Gastroesophageal sphincter (tissue), 4 donors: ENCODE data around the gene SPEN. TPM values are rescaled to one million over a fixed set of nuclear protein-coding genes. Genes with fewer than 3 reads are reported as not detected.

Experiments used
- ATAC-seq: fragments of 150-250 bp; one replicate; pipeline ENCODE4 v1.9.1; 2016; ENCODE audit warnings: mild to moderate bottlenecking, moderate library complexity
- H3K27ac ChIP-seq, 4 donors: fragments of 200-600 bp; sonication (generic) in 3 of 4; 1 replicate in 3 of 4; 2 replicates in 1 of 4; pipeline ENCODE4 v1.5.1; 2016 to 2019
- H3K27me3 ChIP-seq: fragments of 200-600 bp; sonication (generic); one replicate; pipeline ENCODE4 v1.5.1; 2019
- H3K36me3 ChIP-seq, 2 donors: fragments of 200-600 bp; sonication (generic); one replicate each; pipeline ENCODE4 v1.5.1; 2019; ENCODE audit warnings: control low read depth in 1 of 2
- H3K4me1 ChIP-seq, 3 donors: fragments of 200-600 bp; sonication (generic); 1 replicate in 2 of 3; 2 replicates in 1 of 3; pipeline ENCODE4 v1.5.1; 2016 to 2019; ENCODE audit warnings: control low read depth in 2 of 3
- H3K4me3 ChIP-seq, 2 donors: fragments of 200-600 bp; sonication (generic); one replicate each; pipeline ENCODE4 v1.5.1; 2019; ENCODE audit warnings: mild to moderate bottlenecking in 1 of 2, moderate library complexity in 1 of 2
- H3K9me3 ChIP-seq, 3 donors: fragments of 200-600 bp; sonication (generic); one replicate each; pipeline ENCODE4 v1.5.1; 2017 to 2019; ENCODE audit warnings: control low read depth in 2 of 3
- CTCF ChIP-seq, 4 experiments: fragments of 200-600 bp in 2 of 4; fragments of 450-650 bp in 2 of 4; sonication (generic) in 1 of 4; IDR thresholded peaks; one replicate each; pipeline ENCODE4 v1.5.1; 2017 to 2019; ENCODE audit warnings: antibody characterized with exemption in 4 of 4, mild to moderate bottlenecking in 2 of 4, moderate library complexity in 2 of 4
- EP300 ChIP-seq: sonication (generic); formaldehyde crosslinking; IDR thresholded peaks from one replicate; pipeline ENCODE4 v1.6.1; 2017; ENCODE audit warnings: antibody characterized with exemption, mild to moderate bottlenecking
- POLR2A ChIP-seq, 2 donors: fragments of 450-650 bp; IDR thresholded peaks; one replicate each; pipeline ENCODE4 v1.6.1; 2017; ENCODE audit warnings: antibody characterized with exemption in 2 of 2, mild to moderate bottlenecking in 2 of 2, moderate library complexity in 1 of 2
- POLR2AphosphoS5 ChIP-seq: sonication (generic); formaldehyde crosslinking; IDR thresholded peaks from one replicate; pipeline ENCODE4 v1.6.1; 2017; ENCODE audit warnings: antibody characterized with exemption
- WGBS, 2 donors: methylation state at CpG; one replicate each; pipeline ENCODE4 v1.1.5; 2018; ENCODE audit warnings: low coverage in 1 of 2; 5-methylcytosine and 5-hydroxymethylcytosine counted together
- total RNA-seq, 4 donors: library from RNA; depleted of rRNA; stranded (reverse); fragments of >200 nt; gene quantifications; one replicate each; pipeline ENCODE4 v1.1.0, GENCODE V29; 2016

Gene SPEN
- total RNA-seq, 4 donors from 2014 or later, result 40.3 to 79.4 (median 50.7) TPM

GRCh38 chr1:15938628-15939161 is 91.2 kb downstream of the SPEN start:
- no peaks in the 10 kb centered on the region for H3K27me3 ChIP-seq
- H3K9me3 ChIP-seq, result no peaks in the 10 kb centered on the region
- no peak for ATAC-seq
- H3K4me1 ChIP-seq, result peaks cover 0 to 30% (median 11%) of the 10 kb centered on the region in 3 donors
- TF ChIP-seq CTCF (IDR thresholded peaks at IDR 0.05) (no peak), POLR2A (IDR thresholded peaks at IDR 0.05) (no peak), POLR2AphosphoS5 (no peak), EP300 (no peak)
- H3K4me3 ChIP-seq, result no peak overlapping the region
- peaks cover 0 to 100% of the 10 kb centered on the region in 2 donors for H3K36me3 ChIP-seq
- peak overlapping the region in 3 of 4 donors; percentile 58 to 72 (median 61) for H3K27ac ChIP-seq
- 100% methylated on average over 1 to 3 of the region's 8 CpGs for whole genome bisulfite sequencing, 2 donors

- peak; percentile 66 for ATAC-seq
- Histone ChIP-seq H3K9me3 (no peaks in the 10 kb centered on the region), H3K4me3 (no peak overlapping the region), H3K27ac (peak overlapping the region in 3 of 4 donors; percentile 58 to 72 (median 61)), H3K27me3 (no peaks in the 10 kb centered on the region), H3K4me1 (peaks cover 0 to 30% (median 11%) of the 10 kb centered on the region in 3 donors), H3K36me3 (peaks cover 0 to 100% of the 10 kb centered on the region in 2 donors)
- WGBS, 2 donors, result 12 to 36% methylated on average over 9 to 12 of the region's 17 CpGs
- TF ChIP-seq EP300, result no peak
- peak in 1 of 4 experiments; percentile 1 for TF ChIP-seq CTCF (IDR thresholded peaks at IDR 0.05)
Measured at GRCh38 chr1:15939181-15940109, 91.9 kb downstream of the SPEN start.

- peaks cover 0 to 100% of the 10 kb centered on the region in 2 donors for H3K36me3 ChIP-seq
- H3K4me3 ChIP-seq, result no peak overlapping the region
- H3K4me1 ChIP-seq, result peaks cover 0 to 30% (median 11%) of the 10 kb centered on the region in 3 donors
- TF ChIP-seq POLR2A (IDR thresholded peaks at IDR 0.05) (no peak), CTCF (IDR thresholded peaks at IDR 0.05) (no peak), POLR2AphosphoS5 (no peak), EP300 (no peak)
- no peaks in the 10 kb centered on the region for H3K27me3 ChIP-seq
- no peaks in the 10 kb centered on the region for H3K9me3 ChIP-seq
- peak overlapping the region in 3 of 4 donors; percentile 31 to 72 (median 61) for H3K27ac ChIP-seq
- ATAC-seq, result no peak
- 91 to 92% methylated on average over 8 to 13 of the region's 13 CpGs for WGBS, 2 donors
Measured at GRCh38 chr1:15940110-15941043, 92.9 kb downstream of the SPEN start.

GRCh38 chr1:15941044-15941840 is 93.7 kb downstream of the SPEN start:
- H3K9me3 ChIP-seq, result no peaks in the 10 kb centered on the region
- no peak for ATAC-seq
- no peaks in the 10 kb centered on the region for H3K27me3 ChIP-seq
- 70% methylated on average over 2 of the region's 13 CpGs; no CpG with 5 or more reads in 1 of the 2 donors for WGBS, 2 donors
- H3K4me3 ChIP-seq, result no peak overlapping the region
- peaks cover 0 to 100% of the 10 kb centered on the region in 2 donors for H3K36me3 ChIP-seq
- peaks cover 0 to 30% (median 11%) of the 10 kb centered on the region in 3 donors for H3K4me1 ChIP-seq
- peak overlapping the region in 3 of 4 donors; percentile 31 to 46 (median 33) for H3K27ac ChIP-seq
- no peak for TF ChIP-seq CTCF (IDR thresholded peaks at IDR 0.05)
- TF ChIP-seq EP300, result no peak
- no peak for TF ChIP-seq POLR2AphosphoS5
- TF ChIP-seq POLR2A (IDR thresholded peaks at IDR 0.05), result no peak
